ENCODE data around the gene TCEAL1.
A peak's percentile ranks its signal among the peaks of the same experiment; 100 is the strongest.
"Not testable (repeated sequence)": the region's sequence is repeated elsewhere in the genome, so short reads cannot be mapped to it uniquely, and the experiment has no call there.

The TCEAL1 gene

DNA sequence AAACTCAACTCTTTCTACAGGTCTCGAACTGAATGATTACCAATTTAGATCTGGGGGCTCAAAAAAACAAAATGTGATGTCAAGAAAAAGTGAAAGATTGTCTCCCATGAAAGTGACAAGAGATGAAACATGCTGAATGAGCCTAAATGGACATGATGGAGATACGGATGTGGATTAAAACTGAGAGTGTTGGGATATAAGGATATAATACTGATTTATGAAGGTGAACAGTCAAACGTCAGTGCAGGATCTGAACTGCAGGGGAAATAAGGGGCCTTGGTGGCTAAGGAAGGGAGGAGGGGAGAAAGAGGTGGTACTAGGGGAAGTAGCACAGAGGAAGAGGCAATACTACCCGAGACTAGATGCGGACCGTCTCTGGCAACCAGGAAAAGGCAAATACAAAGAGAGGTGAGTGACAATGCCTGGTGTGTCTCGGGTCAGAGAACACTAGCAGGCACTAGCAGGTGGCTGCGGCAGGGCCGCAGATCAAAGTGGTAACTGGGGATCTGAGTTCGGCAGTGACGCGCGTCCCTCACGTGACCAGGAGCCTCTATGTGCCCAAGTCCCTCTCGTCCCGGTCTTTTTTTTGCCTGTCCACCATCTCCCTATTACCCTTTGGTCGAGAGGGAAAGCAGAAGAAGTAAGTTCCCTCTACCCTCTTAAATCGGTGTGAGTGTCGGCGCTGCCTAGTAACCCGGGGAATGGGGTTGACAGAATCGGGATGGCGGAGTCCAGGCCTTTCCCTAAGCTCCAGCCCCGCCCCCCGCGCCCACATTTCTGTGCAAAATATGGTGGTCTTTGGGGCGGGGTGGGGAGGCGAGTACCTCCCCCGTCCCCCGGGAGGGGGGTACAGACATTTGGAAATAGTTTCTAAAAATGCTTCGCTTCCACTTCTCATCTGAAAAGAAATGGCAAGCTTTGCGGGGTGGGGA is at the start of gene TCEAL1:
Gene TCEAL1, plus strand, starts transcription at position 590 of the 932 bp plus-strand sequence. CDS start 942 bp downstream, outside the sequence.
- DNase-seq = peak; percentile 27 to 50 (median 33)

GRCh38 chrX:103584596-103584995 is 44.2 kb upstream of the TCEAL1 start:
- no peak for DNase-seq

DNA sequence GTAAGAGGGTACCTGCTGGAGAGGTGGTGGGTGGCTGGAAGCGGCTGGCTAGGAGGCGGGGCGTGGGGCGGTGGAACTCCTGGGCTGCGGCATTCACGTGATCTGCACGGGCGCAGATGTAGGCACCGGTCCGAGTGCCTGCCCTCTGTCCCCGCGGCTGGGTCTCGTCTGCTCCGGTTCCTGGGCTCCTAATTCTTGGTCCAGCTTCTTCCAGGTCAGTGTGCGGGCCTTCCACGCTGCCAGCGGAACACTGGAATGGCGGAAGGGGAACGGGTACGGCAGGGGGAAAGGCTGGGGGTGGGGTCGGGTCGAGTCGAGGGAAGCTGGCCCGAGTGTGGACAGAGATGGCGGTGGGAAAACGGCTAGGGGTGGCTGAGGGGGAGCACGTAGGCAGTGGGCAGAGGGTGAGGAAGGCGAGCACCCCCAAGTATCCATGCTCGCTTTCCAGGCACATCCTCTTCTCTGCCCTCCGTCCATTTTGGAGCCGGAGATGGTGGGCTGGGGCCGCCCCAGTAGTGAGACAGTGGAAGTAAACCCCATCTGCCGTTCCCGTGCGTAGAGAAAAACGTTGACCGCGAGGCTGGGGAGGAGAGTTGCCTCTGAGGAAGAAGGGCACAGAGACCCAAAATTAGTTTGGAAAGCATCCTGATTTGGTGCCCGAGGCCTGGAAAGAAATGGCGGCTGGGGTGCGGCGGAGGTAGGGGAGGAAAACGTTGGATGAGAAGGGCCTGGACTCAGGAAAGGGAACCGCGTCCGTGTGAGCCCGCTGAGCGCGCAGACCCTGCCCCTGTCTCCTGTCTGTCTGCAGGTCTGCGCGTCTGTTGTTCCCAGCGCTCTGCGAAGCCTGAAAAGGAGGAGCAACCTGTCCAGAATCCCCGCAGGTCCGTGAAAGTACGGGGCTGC is 43.1 kb upstream of the TCEAL1 start, which contains the start of gene TCEAL4:
Gene TCEAL4, plus strand, starts transcription at position 105 of the 903 bp plus-strand sequence. CDS start 1,161 bp downstream, outside the sequence.
- peak in 2 of 3 donors; percentile 27 to 35 for DNase-seq

- DNase-seq = peak in 1 of 3 donors; percentile 2
Measured at GRCh38 chrX:103586314-103586646, 42.5 kb upstream of the TCEAL1 start.

- DNase-seq = no peak
Measured at GRCh38 chrX:103586659-103587058, 42.1 kb upstream of the TCEAL1 start.

- DNase-seq = not testable (repeated sequence)
Measured at GRCh38 chrX:103592295-103592694, 36.5 kb upstream of the TCEAL1 start.

GRCh38 chrX:103595202-103595601 is 33.6 kb upstream of the TCEAL1 start:
- DNase-seq = not testable (repeated sequence)

DNA sequence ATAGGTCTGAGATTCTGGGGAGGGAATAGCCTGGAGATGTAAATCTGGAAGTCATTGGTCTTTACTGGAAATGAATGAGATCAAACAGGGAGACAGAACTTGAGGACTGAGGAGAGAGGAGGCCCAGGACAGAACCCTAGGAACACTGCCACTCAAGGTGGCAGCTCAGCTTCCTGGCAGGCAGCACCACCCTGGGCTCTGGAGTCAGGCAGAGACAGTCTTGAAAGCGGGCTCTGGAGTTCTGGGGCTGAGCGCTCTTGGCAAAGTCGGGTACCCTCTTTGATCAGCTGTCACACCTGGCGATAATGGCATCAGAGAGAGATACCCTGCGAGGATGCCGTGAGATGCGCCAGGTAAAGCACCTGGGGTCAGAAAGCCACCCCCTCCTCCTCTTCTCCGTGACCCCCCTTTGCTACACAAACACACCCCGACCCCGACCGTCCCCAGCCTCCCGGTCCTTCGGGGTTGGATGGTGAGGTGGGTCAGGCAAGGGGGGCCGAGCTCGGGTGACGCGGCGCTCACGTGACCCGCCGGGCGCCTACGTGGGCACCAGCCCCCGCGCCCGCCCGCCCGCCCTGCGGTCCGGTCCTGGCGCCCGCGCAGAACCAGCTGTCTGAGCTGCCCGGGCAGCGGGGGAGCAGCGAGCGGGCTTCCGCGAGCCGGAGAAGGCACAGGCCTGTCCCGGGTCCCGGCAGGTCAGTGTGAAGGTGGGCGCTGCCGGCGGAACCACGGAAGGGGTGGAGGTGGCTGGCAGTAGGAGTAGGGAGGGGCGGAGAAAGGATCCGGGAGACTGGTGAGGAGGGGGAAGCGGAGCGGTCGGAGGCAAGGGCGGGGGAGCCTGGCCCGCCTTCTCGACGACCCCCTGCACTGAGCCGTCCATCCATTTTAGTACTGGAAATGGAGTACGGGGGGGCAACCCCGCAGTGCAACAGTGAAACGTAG is 21.1 kb upstream of the TCEAL1 start, which contains the start of gene TCEAL3:
Gene TCEAL3, plus strand, starts transcription at position 600 of the 942 bp plus-strand sequence. CDS start 1,102 bp downstream, outside the sequence.
- DNase-seq = peak; percentile 21 to 62 (median 41)

DNA sequence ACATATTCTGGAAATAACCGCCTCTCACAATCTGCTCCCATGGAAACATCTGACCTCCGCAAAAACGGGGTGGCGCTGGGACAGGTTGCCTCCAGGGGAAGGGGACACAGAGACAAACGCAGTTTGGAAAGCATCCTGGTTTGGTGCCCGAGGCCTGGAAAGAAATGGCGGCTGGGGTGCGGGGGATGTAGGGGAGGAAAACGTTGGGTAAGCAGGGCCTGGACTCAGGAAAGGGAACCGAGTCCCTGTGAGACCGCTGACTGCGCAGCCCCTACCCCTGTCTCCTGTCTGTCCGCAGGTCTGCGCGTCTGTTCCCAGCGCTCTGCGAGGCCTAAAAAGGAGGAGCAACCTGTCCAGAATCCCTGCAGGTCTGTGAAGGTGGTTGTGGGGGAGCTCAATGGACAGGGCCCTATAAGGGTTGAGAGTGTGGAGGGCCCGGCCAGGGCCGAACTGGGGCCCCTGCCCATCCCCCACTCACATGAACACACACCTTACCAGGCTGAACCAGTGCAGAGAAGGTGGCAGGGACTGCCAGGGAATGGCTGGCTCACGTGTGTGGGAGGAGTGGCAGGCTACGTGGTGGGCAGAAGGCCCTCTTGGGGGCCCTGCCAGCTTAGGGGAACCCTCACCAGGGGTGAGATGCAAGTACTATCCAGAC is 20.3 kb upstream of the TCEAL1 start:
- DNase-seq = peak in 2 of 3 donors; percentile 10 to 35

- DNase-seq = no peak
Measured at GRCh38 chrX:103610282-103610681, 18.5 kb upstream of the TCEAL1 start.

- DNase-seq = no peak
Measured at GRCh38 chrX:103613362-103613890, 15.3 kb upstream of the TCEAL1 start.

GRCh38 chrX:103614999-103615398 is 13.8 kb upstream of the TCEAL1 start:
- DNase-seq = no peak

GRCh38 chrX:103615781-103616371 is 12.9 kb upstream of the TCEAL1 start:
- peak in 1 of 3 donors; percentile 18 for DNase-seq

DNA sequence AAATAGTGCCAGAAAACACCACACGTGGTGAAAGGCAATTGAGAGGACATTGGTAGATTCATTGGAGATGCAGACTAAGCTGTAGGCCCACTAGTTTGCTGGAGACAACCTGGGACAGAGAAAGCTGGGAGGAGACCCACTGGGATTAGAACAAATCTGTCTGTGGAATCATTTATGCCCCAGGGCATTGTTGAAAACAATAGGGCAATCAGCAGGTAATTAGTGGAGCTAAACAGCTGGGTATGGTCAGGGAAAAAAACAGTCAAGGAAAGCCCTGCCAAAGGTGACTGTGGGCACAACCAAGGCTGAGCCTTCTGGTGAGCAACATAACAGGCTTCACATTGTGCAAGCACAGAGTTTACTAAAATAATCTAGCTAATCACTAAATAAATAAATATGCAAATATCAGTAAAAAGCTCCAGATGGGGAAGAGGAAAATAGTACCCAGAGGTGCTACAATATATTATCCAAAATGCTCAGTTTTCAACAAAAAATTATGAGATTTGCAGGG is 12.0 kb upstream of the TCEAL1 start:
- DNase-seq = no peak

- no peak for DNase-seq
Measured at GRCh38 chrX:103624111-103624510, 4.7 kb upstream of the TCEAL1 start.

DNA sequence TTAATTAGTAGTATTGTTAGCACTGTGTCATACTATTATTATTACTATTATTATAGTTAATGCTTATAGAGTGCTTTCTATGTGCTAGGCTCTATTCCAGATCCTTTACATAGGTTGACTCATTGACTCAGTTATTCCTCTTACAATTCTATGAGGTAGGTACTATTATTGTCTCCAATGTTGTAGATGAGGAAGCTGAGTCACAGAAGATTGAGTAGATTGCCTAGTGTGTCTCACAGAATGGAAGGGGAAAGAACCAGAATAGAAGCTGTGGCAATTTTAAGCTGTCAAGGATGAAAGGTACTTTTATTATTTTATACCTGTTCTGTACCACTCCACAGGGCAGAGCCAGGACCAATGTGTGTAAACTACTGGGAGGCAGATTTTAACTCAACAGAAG is 1.9 kb upstream of the TCEAL1 start:
- peak; percentile 39 to 67 (median 57) for DNase-seq

GRCh38 chrX:103629318-103630170 is 769 bp downstream of the TCEAL1 start:
- DNase-seq = peak; percentile 26 to 65 (median 36)

- DNase-seq = no peak
Measured at GRCh38 chrX:103630171-103630511, 1.4 kb downstream of the TCEAL1 start.

GRCh38 chrX:103631145-103631544 is 2.4 kb downstream of the TCEAL1 start:
- no peak for DNase-seq

DNA sequence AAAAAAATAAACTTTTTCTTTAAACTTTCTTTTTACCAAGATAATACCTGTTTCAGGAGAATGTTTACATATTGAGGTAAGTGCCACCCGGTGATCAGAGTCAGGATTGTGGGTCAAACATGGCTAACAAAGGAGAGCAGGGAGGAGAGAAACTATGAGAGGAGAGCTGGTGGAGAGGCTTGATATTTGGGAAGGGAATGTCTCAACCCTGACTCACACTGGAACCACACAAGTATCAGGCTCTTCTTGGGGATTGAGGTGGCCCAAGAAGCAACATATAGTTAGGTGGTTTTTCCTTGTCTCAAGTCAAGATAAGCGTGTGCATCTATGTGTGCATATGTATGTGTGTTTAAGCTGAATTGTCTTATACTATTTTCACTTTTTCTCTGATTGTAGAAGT is 6.7 kb downstream of the TCEAL1 start:
- no peak for DNase-seq

Measured in suppressor macrophage treated with lipopolysaccharide for 1 hour (primary cell).